NCI-H345 treated with DMSO at 0.1 percent for 48 hours (cell line): Measurements from ENCODE around the gene MRC2.
"Not testable (repeated sequence)": the region's sequence is repeated elsewhere in the genome, so short reads cannot be mapped to it uniquely, and the experiment has no call there.

Source experiments
- DNase-seq: peaks from one replicate; lab custom pipeline; 2025; ENCODE audit not compliant: unreplicated experiment; lab: John Stamatoyannopoulos, UW

MRC2 gene

GRCh38 chr17:62627219-62627903 lies at the start of gene MRC2:
MRC2 (plus strand) TSS chr17:62627670; CDS start chr17:62627803, 133 bp downstream.
- no peak for DNase-seq

GRCh38 chr17:62578757-62579487 lies 48.5 kb upstream of the MRC2 start:
- no peak for DNase-seq

GRCh38 chr17:62580947-62581346 lies 46.5 kb upstream of the MRC2 start:
- no peak for DNase-seq

- DNase-seq, result no peak
These were observed 45.7 kb upstream of the MRC2 start for GRCh38 chr17:62581764-62582163.

GRCh38 chr17:62587554-62587953 lies 39.9 kb upstream of the MRC2 start:
- DNase-seq, result no peak

- DNase-seq, result no peak
These were observed 39.4 kb upstream of the MRC2 start for GRCh38 chr17:62588109-62588508.

- DNase-seq, result no peak
These were observed 36.1 kb upstream of the MRC2 start for GRCh38 chr17:62591333-62591732.

- DNase-seq, result not testable (repeated sequence)
These were observed 35.6 kb upstream of the MRC2 start for GRCh38 chr17:62591822-62592221.

GRCh38 chr17:62592341-62593099 lies 35.0 kb upstream of the MRC2 start:
- DNase-seq, result no peak

GRCh38 chr17:62595484-62595883 lies 32.0 kb upstream of the MRC2 start:
- no peak for DNase-seq

GRCh38 chr17:62596662-62597061 lies 30.8 kb upstream of the MRC2 start:
- DNase-seq, result no peak

GRCh38 chr17:62597150-62597549 lies 30.3 kb upstream of the MRC2 start:
- DNase-seq, result no peak

- no peak for DNase-seq
These were observed 29.6 kb upstream of the MRC2 start for GRCh38 chr17:62597920-62598319.

GRCh38 chr17:62599964-62600657 lies 27.4 kb upstream of the MRC2 start:
- DNase-seq, result no peak

GRCh38 chr17:62600805-62601204 lies 26.7 kb upstream of the MRC2 start:
- DNase-seq, result no peak

GRCh38 chr17:62601471-62601870 lies 26.0 kb upstream of the MRC2 start:
- no peak for DNase-seq

GRCh38 chr17:62603783-62604182 lies 23.7 kb upstream of the MRC2 start:
- DNase-seq, result not testable (repeated sequence)

- no peak for DNase-seq
These were observed 21.9 kb upstream of the MRC2 start for GRCh38 chr17:62605588-62605987.

GRCh38 chr17:62611292-62611691 lies 16.2 kb upstream of the MRC2 start:
- DNase-seq, result no peak

- DNase-seq, result no peak
These were observed 15.7 kb upstream of the MRC2 start for GRCh38 chr17:62611728-62612127.

- DNase-seq, result not testable (repeated sequence)
These were observed 15.2 kb upstream of the MRC2 start for GRCh38 chr17:62612289-62612688.
